ENCODE results near the gene LRTM2. TPM values are rescaled to one million over a fixed set of nuclear protein-coding genes. Genes with fewer than 3 reads are reported as not detected.

LRTM2 gene
- total RNA-seq, 1 donor from 2014 or later: not detected

DNA sequence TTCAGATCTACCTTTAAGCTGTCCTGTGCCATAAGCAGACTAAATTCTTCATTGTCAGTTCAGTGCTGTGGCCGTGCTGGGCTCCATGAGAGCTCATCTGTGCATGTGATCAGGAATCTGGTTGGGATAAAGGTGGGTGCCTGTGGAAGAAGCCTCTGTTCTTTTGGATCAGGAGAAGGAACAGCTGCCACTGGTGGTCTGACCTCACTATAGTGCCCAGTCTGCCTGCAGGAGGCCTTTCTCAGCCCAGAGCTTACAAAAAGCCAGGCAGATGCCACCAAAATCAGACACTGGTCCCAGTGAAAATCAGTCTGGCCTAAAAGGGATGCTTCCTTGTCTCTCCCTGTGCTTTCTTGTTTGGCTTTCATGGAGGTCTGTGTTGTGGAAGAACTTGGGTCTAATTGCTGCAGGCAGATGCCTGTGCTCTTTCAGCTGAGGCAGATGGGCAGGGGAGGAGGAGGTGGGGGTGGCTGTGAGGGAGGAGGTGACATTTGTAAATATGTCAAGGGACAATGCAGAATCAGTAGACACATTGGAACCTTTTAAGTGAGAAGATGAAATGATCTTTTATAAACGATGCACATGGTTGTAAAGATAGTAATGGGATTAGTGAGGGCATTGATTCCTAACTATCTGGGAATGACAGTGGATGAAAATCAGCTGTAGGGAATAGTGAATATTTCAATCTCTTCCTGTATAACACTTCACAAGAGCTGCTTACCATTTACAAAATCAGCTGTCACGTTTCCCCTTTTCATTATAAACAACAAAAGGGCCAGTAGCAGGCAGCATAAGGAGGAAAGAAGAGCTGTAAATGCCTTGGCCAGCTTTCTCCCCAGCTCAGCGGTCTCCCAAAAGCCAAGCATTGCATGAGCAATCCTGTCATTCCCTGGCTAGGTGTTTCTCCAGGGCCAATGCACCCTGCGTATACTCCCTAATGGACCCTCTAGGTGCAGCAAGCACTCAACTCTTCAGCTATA is 53.5 kb downstream of the LRTM2 start:
- H3K9me3 ChIP-seq (ENCODE audit: low read depth): no peaks in the 10 kb centered on the region
- H3K4me3 Mint-ChIP-seq: no peak overlapping the region
- H3F3A ChIP-seq (ENCODE audit: low read depth): peaks cover 6% of the 10 kb centered on the region
- H3K27ac Mint-ChIP-seq: no peak overlapping the region
- no peaks in the 10 kb centered on the region for H3K79me2 ChIP-seq (ENCODE audit: low read depth)
- H3K4me1 ChIP-seq: no peaks in the 10 kb centered on the region
- peaks cover 3% of the 10 kb centered on the region for H3K9me3 Mint-ChIP-seq
- peaks cover 9% of the 10 kb centered on the region for H3K27me3 Mint-ChIP-seq (ENCODE audit: insufficient read depth, low read depth)
- no peaks in the 10 kb centered on the region for H3K27me3 ChIP-seq
- H3K4me2 ChIP-seq: no peak overlapping the region
- no peak overlapping the region for H3K9ac ChIP-seq
- TF ChIP-seq, protein P1, sequence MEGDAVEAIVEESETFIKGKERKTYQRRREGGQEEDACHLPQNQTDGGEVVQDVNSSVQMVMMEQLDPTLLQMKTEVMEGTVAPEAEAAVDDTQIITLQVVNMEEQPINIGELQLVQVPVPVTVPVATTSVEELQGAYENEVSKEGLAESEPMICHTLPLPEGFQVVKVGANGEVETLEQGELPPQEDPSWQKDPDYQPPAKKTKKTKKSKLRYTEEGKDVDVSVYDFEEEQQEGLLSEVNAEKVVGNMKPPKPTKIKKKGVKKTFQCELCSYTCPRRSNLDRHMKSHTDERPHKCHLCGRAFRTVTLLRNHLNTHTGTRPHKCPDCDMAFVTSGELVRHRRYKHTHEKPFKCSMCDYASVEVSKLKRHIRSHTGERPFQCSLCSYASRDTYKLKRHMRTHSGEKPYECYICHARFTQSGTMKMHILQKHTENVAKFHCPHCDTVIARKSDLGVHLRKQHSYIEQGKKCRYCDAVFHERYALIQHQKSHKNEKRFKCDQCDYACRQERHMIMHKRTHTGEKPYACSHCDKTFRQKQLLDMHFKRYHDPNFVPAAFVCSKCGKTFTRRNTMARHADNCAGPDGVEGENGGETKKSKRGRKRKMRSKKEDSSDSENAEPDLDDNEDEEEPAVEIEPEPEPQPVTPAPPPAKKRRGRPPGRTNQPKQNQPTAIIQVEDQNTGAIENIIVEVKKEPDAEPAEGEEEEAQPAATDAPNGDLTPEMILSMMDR (IDR thresholded peaks at IDR 0.05): no peak
- TF ChIP-seq EZH2 (IDR thresholded peaks at IDR 0.05): no peak
- peaks cover 3% of the 10 kb centered on the region for H3K4me1 Mint-ChIP-seq
- H2AFZ ChIP-seq (replicated peaks): no peak overlapping the region
- no peaks in the 10 kb centered on the region for H4K20me1 ChIP-seq (ENCODE audit: low read depth)
- H3K36me3 ChIP-seq: no peaks in the 10 kb centered on the region
- H3K4me3 ChIP-seq: no peak overlapping the region
- H3K27ac ChIP-seq: no peak overlapping the region
- no peaks in the 10 kb centered on the region for H3K36me3 Mint-ChIP-seq
- DNase-seq (ENCODE audit: low spot score): no peak

DNA sequence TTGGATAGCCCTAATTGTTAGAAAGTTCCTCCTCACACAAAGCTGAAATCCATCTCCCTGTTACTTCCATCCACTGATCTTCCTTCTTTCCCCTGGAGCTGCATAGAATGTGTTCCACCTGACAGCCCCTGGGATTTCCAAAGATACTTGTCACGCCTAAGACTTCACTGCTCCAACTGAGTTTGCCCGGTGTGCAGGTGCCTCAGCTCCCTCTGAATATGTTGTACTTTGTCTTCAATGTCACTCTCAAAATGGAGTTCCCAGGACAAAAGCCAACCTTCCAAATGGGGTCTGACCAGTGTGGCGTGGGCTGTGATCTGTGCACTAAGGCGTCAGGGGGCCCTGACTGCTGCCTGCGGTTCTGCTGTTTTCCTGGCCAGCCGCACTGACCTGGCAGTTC is 55.2 kb downstream of the LRTM2 start:
- TF ChIP-seq, protein P1 (IDR thresholded peaks at IDR 0.05): no peak
- TF ChIP-seq EZH2 (IDR thresholded peaks at IDR 0.05): no peak
- no peak overlapping the region for H3K4me2 ChIP-seq
- H3K9me3 Mint-ChIP-seq: no peaks in the 10 kb centered on the region
- H3K9me3 ChIP-seq (ENCODE audit: low read depth): no peaks in the 10 kb centered on the region
- no peaks in the 10 kb centered on the region for H3K36me3 ChIP-seq
- no peaks in the 10 kb centered on the region for H3K79me2 ChIP-seq (ENCODE audit: low read depth)
- no peak overlapping the region for H2AFZ ChIP-seq (replicated peaks)
- peaks cover 6% of the 10 kb centered on the region for H3F3A ChIP-seq (ENCODE audit: low read depth)
- no peak for DNase-seq (ENCODE audit: low spot score)
- no peak overlapping the region for H3K4me3 ChIP-seq
- H4K20me1 ChIP-seq (ENCODE audit: low read depth): no peaks in the 10 kb centered on the region
- H3K36me3 Mint-ChIP-seq: no peaks in the 10 kb centered on the region
- H3K27ac Mint-ChIP-seq: no peak overlapping the region
- no peaks in the 10 kb centered on the region for H3K4me1 ChIP-seq
- no peak overlapping the region for H3K27ac ChIP-seq
- no peak overlapping the region for H3K4me3 Mint-ChIP-seq
- H3K4me1 Mint-ChIP-seq: peaks cover 3% of the 10 kb centered on the region
- H3K27me3 ChIP-seq: no peaks in the 10 kb centered on the region
- no peak overlapping the region for H3K9ac ChIP-seq
- peaks cover 8% of the 10 kb centered on the region for H3K27me3 Mint-ChIP-seq (ENCODE audit: insufficient read depth, low read depth)

DNA sequence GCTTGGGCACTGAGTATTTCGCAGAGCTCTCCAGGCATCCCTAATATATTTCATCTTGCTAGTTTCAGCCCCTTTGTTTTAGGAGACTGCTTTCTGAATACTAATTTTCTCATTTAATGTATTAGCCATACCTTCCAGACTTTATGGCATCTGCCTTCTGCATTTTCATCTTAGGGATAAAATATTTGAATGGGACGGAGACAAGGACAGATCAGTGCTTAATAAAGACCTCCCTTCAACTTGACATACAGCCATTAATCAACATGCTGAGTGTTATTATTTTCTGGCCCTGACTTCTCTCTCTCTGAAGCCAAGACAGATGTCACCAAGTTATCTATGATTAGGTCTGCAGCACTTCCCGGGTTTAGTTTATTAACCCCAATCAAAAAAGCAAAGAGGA is 55.7 kb downstream of the LRTM2 start:
- Mint-ChIP-seq H3K27me3 (ENCODE audit: insufficient read depth, low read depth) (peaks cover 8% of the 10 kb centered on the region), H3K9me3 (no peaks in the 10 kb centered on the region)
- H3K9me3 ChIP-seq (ENCODE audit: low read depth): no peaks in the 10 kb centered on the region

More for the DNA sequence above, 55.7 kb downstream of the LRTM2 start:
- H4K20me1 ChIP-seq (ENCODE audit: low read depth): no peaks in the 10 kb centered on the region
- no peak for DNase-seq (ENCODE audit: low spot score)
- no peaks in the 10 kb centered on the region for H3K79me2 ChIP-seq (ENCODE audit: low read depth)
- Mint-ChIP-seq H3K4me1 (peaks cover 3% of the 10 kb centered on the region), H3K27ac (no peak overlapping the region), H3K4me3 (no peak overlapping the region), H3K36me3 (no peaks in the 10 kb centered on the region)
- no peak overlapping the region for H2AFZ ChIP-seq (replicated peaks)
- H3K27ac ChIP-seq: no peak overlapping the region
- H3K27me3 ChIP-seq: no peaks in the 10 kb centered on the region
- no peaks in the 10 kb centered on the region for H3K36me3 ChIP-seq
- no peak overlapping the region for H3K9ac ChIP-seq
- H3K4me1 ChIP-seq: no peaks in the 10 kb centered on the region
- TF ChIP-seq EZH2 (IDR thresholded peaks at IDR 0.05): no peak
- TF ChIP-seq, protein P1 (IDR thresholded peaks at IDR 0.05): no peak
- TF ChIP-seq EZH2phosphoT487 (IDR thresholded peaks at IDR 0.05): no peak
- H3K4me3 ChIP-seq: no peak overlapping the region
- no peak overlapping the region for H3K4me2 ChIP-seq
- H3F3A ChIP-seq (ENCODE audit: low read depth): peaks cover 6% of the 10 kb centered on the region
